GM21717 (cell line): ENCODE results near the gene SDCCAG8.

ENCODE experiments used
- ATAC-seq: cut with Tn5 transposase; IDR thresholded peaks from one replicate; pipeline ENCODE4 v1.9.1; 2021; ENCODE audit warnings: mild to moderate bottlenecking, moderate library complexity; ENCODE audit not compliant: unreplicated experiment

SDCCAG8 gene

DNA sequence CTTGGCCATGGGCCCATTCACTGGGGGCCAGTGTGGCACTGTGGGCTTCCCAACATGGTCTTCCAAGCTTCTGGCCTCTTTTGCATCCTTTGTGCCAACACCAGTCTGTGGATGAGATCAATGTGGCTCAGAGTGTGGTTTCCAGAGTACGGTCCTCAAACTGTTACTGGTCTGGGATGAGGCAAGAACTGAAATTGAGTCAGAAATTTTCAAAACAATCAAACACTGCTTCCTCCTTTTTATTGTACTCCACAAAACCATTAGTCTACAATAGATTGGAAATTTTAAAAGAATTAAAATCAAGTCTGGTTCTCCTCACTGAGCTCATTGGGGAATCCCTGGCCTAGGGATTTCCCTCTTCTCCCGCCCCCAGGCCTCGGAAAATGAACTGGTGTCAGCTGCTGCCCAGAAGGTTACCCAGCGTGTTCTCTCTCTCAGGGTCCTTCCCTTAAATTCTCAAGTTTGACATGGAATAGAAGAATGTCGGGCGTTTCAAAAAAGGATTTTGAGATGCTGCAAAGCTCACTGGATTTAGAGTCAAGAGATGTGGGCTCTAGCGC is 222.0 kb downstream of the SDCCAG8 start:
- ATAC-seq, result no peak

DNA sequence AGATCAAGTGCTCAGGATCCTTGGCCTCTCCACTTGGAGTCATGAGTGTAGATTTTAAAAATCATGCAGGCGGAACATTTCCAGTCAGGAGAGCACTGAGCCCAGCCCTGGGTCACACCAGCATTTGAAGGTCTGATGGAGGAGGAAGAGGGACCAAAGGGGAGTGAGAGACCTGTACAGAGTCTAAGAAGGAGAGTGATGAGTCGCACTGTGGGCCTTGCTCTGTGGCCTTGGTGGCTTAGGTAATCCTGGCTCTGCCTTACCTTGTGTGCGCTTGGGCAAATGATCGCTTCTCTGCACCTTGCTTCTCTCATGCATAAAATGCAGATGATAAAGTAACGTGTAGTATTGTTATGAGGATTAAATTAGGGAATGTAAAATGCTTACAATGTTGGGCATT is 225.3 kb downstream of the SDCCAG8 start:
- no peak for ATAC-seq

DNA sequence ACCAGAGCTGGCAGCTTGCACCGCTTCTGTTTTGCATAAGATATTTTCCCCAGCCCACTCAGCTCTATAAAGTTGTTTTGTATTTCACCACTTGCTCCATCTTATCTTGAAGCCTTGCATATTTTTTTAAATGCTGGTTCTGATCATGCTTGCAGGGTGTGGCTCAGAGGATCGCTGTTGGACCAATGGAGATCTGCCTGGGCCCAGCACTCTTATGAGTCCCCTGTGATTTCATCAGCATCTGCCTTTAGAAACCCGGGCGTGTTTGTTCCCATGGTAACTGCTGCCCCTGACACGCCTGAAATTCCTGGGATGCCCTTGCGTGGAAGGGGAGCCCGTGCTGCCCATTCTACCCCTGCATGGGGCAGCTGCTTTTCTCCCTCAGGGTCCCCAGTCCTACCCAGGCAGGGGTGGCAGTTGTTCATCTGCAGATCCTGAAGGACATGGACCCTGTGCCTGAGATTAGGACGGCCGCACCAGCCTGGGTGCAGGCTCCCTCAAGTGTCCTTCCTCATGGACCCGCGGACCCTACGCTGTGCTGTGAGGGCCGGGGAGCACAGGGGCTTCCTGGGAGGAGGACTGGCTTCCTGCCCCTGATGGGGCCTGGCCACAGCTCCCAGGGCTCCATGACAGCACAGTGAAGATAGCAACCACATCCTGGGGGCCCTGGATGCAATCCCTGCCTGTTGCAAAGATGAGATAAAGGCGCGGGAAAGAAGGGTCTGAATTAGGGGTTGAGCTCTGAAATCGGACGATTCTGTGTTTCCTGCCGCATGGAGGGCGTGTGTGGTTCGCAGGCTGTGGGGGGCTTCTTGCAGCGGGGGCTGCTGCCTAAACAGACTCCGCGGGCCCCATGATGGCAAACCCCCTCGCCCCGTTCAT is 226.5 kb downstream of the SDCCAG8 start:
- no peak for ATAC-seq

DNA sequence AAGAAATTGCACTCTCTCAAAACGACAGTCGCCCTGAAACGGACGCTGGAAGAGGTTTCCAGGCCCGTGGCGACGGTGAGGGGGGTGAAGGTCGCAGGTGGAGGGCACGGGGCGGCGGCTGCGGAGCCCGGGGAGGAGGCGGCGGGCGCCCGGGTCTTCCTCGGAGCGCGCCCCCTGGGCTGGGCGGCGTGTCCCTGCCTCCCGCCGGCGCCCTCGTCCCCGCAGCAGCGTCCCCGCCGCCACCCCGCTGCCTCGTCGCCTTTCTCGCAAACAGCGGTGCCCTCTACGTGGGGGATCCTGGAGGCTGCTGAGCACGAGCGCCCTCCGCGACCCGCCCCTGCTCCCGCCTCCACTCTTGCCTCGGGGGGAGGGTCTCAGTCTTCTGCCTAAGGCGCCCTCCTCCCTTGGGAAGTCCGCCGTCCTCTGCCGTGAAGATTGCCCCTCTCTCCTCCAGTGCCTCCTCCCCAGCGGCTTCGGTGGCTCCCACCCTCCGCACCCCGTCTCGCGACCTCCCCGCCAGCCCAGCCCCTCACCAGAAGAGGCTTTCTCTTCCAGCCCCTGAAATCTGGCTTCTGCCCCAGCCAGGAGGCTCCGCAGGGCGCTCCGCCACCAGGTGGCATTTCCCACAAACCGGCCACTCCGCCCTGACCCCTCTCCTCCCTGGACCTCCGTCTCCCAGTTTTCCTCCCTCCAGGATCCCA is 227.4 kb downstream of the SDCCAG8 start:
- ATAC-seq, result no peak

DNA sequence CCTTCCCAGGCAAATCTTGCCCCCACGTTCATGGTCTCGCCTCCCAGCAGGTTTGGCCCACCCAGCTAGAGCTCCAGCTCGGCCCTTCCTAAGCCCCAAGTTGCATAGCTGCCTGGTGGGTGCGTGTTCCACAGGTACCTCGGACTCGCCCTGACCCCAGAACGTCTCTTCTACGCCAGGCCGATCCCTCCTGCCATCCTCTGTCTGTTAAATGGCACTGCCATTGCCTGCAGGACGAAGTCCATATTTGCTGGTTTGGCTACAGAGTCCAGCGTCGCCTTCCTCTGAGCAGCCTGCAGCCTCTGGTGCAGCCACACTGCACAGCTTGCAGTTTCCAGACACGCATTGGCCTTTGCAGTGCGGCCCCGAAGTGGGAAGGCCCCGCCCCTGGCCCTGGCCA is 228.1 kb downstream of the SDCCAG8 start:
- no peak for ATAC-seq

DNA sequence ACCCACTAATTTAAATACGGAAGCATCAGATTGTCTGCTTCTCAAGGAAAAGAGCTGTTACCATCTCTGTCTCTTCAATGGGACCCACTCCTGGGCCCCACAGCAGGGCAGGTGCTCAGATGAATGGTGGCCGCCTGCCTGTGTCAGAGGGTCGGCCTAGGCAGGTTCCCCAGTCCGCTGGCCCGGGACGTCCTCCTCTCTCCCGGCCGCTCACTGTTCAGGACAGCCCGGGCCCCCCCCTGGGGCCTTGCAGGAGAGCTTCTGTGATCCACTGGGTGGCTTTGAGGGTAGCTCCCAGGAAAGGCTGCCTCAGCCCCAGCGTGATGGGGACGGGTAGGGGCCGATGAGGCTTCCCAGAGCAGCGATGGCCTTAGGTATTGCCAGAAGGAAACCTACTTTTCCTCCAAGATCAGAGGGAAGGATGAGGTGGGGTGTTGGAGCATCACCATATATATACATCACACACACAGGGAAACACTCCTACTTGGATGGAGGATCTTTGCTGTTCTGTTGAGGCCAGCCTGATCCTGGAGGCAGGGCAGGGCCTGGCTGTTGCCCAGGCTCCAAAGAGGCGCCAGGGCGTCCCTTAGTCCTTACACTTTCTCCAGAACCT is 231.3 kb downstream of the SDCCAG8 start:
- no peak for ATAC-seq

DNA sequence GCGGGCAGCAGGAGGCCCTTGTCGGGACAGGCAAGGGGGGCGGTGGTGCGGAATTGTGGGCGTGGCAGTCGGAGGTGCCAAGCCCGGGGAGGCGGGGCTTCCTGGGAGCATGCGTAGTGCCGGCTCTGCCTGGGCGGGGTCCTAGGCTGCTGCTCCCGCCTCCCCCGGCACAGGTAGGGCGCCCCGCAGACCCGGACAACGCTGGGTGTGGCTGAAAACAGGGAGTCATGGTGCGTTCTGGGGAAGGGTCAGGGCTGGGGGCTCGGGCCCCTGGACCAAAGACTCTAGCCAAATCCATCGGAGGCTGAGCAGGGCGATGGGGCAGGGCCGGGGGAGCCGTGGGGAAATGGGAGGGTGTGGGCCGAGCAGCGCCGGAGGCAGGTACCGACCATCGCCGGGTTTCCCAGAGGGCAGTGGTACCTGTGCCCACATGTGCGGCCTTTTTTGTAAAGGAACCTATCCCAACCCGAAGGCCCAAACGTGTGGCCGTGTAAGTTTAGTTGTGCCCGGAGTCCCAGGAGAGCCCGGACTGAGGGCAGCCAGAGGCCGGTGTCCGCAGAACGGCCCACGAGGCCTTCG is 231.9 kb downstream of the SDCCAG8 start:
- ATAC-seq, result no peak

DNA sequence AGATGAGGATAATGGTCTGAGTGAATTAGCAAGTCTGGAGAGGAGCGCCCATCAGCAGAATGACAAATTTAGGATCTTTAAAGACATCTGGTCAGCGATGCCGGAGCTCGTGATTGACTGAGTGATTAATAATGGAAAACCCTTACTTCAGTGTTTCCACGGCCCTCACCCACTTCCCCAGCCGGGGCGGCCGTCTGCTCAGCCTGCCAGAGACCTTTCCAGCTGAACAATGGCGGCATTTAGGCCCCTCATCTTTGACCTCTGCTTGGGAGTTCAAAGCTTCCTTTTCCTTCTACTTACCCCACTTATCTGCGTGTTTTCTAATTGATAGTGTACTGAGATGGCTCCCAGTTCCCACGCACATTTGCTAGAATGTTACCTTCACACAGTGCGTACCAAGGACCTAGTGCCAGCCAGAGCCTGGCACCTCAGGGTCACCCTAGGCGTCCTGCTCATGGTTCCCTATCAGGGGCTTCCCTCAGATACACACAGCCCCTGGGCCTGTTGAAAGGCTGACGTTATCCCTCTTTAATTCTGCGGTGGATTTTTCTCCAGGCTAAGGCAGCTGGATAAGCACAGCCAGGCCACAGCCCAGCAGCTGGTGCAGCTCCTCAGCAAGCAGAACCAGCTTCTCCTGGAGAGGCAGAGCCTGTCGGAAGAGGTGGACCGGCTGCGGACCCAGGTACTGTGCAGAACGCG is 232.8 kb downstream of the SDCCAG8 start:
- ATAC-seq, result no peak

DNA sequence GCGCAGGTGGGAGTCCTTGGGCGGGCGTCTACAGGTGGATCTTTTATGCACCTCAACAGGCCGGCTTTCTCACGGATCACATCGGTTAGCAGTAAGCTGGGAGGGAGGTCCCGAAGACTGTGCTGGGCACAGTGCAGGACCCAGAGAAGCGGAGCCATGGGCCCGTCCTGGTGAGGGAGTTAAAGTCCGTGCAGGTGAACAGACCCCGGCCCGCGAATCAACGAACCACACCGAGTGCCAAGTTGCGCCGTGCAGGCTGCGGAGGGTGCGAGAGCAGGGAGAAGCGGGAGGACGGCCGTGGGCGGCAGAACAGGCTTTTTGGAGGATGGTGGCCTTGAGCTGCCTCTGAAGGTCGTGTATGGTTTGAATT is 233.3 kb downstream of the SDCCAG8 start:
- no peak for ATAC-seq

DNA sequence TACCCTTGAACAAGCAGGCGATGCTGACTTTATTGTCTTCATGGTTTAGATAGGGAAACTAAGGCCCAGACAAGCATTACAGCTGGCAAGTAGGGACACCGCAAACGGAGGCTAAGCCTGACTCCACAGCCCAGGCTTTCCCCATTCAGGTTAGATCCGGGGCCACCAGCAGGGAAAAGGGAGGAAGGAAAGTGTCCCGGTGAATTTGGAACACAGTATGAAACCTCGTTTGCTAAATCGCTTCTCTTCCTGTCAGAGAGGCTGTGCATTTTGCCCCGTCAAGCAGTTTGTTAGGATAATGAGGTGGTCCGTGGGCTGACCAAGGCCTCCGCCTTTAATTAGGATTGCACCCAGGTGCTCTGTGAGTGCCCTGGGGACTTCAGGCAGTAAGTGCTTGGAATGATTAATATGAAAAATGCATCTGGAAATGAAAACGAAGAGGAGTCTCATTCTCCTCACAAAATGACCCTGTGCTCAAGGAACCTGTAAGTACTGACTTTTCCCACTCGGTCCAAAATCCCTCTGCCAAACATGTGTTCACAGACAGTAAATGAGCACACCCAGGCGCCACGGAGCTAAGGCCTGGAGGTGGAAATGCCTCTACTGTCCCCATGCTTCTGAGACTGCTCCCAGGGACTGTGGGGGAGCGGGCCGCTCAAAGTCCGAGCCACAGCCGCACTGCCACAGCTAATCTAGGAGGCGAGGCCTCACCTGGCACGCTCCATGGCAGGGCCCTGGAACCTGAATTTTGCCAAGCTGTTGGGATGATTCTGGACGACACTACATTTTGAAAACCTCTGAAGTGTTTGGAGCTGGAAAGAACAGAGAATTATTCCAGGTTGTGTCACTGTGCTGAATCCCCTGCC is 234.1 kb downstream of the SDCCAG8 start:
- ATAC-seq, result no peak

DNA sequence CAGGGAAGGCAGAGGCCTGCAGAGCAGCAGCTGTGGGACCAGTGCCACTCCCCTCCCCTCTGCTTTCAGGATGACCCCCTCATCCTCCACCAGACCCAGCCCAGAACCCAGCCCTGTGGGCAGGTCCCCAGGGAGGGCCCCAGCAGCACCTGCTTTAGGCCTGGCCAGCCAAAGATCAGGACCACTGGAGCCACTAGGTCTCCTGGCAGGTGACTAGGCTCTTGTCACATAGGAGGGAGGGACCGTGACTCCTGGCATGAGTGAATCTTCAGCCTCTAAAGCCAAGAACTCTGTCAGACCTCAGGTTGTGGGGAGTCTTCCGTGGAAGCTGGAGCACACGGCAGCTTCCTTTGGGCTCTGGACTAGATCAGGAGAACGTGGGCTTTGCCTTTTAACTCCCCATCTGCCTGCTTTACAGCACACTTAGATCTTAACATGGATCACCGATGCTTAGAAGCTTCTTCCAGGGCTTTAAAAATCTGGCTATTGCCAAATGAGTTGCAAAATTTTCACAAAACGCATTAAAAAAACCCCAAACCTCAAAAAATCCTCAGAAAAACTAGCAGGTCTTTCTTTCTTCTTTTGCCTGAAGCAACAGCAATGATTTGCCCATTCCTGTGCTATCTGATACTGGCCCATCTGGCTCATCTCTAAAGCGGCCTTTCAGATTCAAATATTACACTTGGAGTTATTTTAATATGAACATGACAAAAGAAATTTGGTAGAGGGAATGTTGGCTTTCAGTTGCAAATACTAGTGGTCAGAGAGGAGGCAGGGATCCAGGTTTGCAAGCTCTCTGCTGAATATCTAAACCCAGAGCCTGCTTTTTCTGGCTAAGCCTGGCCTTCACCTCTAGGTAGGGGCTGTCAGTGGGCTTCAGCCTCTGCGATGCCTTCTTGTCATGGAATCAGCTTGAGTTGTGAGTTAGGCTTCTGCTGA is 235.2 kb downstream of the SDCCAG8 start:
- ATAC-seq, result no peak

DNA sequence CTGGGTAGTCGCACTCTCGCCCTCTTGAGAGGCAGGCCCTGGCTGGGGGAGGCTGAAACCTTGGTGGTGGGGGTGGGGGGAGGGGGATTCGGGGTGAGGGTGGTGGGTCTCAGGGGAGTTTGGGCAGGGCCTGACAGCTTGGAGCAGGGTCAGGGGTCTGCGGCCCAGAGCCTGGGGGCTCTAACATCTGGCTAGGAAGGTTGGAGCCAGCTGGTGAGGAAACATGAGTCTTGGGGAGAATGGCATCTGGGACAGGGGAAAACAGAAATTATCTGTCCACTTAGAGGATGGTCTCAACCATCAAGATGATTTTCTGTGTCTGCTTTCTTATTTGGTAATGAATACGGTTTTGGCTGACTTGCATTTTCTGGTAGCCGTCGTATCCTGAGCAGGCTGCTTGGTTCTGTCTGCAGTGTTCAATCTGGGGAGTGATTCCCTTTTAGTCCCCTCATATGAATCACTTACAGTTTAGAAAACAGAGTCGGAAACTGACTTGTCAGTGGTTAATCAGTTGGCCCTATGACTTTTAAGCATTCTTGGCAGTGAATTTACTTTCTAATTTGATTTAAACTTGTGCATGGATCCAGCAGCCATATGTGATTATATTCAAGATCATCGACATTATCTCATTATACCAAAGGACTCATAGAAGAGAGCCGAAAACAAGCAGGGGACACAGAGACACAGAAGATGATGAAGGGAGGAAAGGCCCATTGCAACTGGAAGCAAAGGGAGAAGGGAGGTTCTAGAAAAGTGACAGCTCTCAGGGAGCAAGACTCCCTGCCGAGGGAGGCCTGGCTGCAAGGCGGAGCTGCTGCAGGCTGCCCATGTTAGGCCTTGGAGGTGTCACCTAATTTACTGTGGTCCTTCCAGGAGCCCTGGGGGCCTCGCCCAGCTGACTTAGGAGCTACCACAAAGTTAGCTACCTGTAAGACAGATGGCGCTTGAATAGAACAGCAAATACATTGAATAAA is 237.6 kb downstream of the SDCCAG8 start:
- ATAC-seq, result no peak

DNA sequence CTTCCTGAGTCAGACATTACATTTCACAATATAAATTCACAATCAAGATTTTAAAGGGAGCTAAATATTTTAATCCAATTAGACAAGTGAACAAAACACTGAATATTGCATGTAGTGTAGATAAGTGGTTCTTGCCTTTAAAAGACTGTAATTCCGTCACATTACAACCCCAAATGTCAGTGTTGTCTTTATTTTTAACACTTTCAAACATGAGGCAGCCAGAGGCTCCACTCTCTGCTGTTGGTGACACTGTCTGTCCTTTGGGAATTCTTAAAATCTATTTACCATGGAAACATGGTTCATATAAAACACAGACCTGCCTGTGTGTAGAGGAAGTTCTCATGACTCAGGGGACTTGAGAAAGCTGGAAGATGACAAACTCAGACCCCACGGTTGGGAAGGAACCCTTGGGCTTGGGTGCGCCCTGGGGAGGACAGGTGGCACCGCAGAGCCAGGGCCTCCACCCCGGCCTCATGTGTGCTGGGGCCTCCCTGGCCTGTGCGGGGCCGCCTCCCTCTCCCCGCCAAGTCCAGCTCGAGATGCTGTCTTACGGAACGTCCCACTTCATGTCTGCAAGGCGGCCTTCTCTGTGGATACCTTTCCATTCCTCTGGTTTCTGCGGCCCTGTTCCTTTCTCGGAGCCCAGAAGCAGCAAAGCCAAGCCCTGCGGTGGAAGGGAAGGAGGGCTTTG is 239.0 kb downstream of the SDCCAG8 start:
- no peak for ATAC-seq

DNA sequence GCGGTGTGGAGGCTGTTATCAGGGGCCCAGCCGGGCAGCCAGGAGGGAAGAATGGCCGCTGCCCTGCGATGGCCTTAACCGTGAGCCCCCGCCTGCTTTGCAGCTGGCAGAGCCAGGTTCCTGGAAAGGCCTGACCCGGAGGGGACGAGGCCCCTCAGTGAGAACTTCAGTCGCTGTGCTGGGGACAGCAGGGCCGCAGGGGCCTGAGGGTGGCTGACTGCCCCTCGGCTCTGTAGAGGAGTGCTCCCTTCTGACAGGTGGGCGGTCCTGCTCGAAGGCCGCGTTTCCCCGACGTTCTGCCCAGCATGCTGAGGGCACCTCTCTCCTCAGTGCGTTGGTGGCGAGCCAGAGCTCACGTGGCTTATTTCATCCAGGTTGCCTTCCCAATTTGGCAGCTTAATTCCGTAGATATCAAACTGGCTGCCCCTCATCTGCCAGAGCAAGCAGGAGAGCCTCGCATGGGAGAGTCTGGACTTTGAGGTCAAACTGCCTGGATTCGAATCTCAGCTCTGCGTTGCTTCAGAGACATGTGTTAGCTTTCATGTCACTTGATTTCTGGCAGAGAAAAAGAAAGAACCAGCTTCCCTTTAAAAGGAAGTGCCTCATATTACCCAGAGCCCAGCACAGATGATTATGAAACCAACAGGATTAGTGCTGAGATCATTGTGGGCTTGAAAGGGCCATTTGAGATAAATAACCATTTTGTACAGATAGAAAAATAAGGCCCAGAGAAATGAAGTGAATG is 239.8 kb downstream of the SDCCAG8 start:
- ATAC-seq, result no peak

DNA sequence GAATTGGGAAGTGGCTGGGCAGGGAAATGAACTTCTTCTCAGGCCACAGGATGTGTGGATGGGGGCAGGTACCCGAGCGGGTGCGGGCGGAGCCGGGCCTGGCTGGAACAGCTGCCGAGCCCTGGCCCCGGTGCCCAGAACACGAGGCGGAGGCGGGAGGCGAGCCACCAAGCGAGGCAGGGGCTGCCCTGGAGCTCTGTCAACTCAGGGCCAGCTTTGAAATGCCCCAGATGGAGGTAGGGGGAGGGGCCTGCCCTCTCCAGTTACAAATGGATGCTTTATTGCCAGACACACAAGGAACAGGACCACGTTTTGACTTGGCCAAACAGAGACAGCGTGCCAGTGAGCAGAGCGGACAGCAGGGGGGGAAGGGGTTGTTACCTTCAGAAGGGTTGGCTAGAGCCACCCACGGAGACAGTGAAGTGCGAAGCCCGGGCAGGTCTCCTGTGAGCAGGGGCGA is 240.4 kb downstream of the SDCCAG8 start:
- no peak for ATAC-seq

DNA sequence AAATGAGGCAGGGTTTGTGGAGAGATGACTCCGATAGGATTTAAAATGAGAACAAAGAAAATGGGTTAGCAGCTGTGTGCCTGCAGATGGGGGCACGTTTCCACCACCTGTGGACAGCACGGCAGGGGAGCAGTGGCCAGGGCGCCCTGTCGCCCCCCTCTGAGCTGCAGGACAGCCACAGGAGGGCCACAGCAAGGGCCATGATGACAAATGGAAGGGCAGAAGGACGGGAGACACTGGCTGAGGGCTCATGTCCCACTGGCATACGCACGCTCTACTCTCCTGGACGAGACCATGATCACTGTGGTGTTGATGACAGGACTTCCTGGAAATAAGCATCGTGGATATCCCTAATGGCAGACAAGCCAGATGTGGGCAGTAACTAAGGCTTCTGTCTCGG is 241.0 kb downstream of the SDCCAG8 start:
- no peak for ATAC-seq
